IMR-90 (cell line): Measurements from ENCODE around the gene SAMM50. TPM values are rescaled to one million over a fixed set of nuclear protein-coding genes. Genes with fewer than 3 reads are reported as not detected.

ENCODE experiments used
- ATAC-seq: fragments of 200-7000 bp; cut with Tn5 transposase; 2 replicates; pipeline ENCODE4 v1.9.1; 2020; ENCODE audit warnings: low read depth, mild to moderate bottlenecking, moderate library complexity
- BruUV-seq: library from RNA; stranded (reverse); fragments of 400-500 nt; replicated peaks from 2 replicates; lab custom pipeline; 2021; lab: Mats Ljungman, UMichigan
- CTCF ChIA-PET: fragments of 300-600 bp; formaldehyde crosslinking; extraction: SDS; loops from one replicate; lab custom pipeline; 2021; ENCODE audit warnings: antibody characterized with exemption; lab: Yijun Ruan, JAX
- POLR2A ChIA-PET: fragments of 300-600 bp; sonication (Branson Sonifier 250); formaldehyde crosslinking; loops from one replicate; lab custom pipeline; 2022; ENCODE audit warnings: antibody characterized with exemption; ENCODE audit not compliant: unreplicated experiment; lab: Charles Lee
- DNase-seq: peaks from one replicate; pipeline ENCODE4 v3.0.0; 2013
- H2AFZ ChIP-seq: replicated peaks from 2 replicates; pipeline ENCODE3; 2013; ENCODE audit warnings: low read length, mild to moderate bottlenecking; ENCODE audit not compliant: poor library complexity
- H2AK5ac ChIP-seq: 2 replicates; pipeline ENCODE4 v1.6.1; 2013; ENCODE audit warnings: low read depth, low read length, inconsistent platforms
- H2AK9ac ChIP-seq: replicated peaks from 2 replicates; pipeline ENCODE3; 2013; ENCODE audit warnings: mild to moderate bottlenecking, low read depth, low read length, moderate library complexity; ENCODE audit not compliant: poor library complexity
- H2BK120ac ChIP-seq: 2 replicates; pipeline ENCODE4 v1.6.1; 2013; ENCODE audit warnings: low read depth, low read length, inconsistent platforms
- H2BK15ac ChIP-seq: 3 replicates; pipeline ENCODE4 v1.6.1; 2013; ENCODE audit warnings: low read depth, low read length, inconsistent platforms
- H2BK20ac ChIP-seq: 2 replicates; pipeline ENCODE4 v1.6.1; 2013; ENCODE audit warnings: low read depth, mild to moderate bottlenecking, inconsistent platforms, low read length, moderate library complexity
- H2BK5ac ChIP-seq: 2 replicates; pipeline ENCODE4 v1.6.1; 2013; ENCODE audit warnings: mild to moderate bottlenecking, low read depth, low read length, inconsistent platforms; ENCODE audit not compliant: poor library complexity, severe bottlenecking
- H3K14ac ChIP-seq: replicated peaks from 2 replicates; pipeline ENCODE4 v1.6.1; 2013; ENCODE audit warnings: low read depth, low read length, inconsistent platforms
- H3K18ac ChIP-seq: 2 replicates; pipeline ENCODE4 v1.6.1; 2013; ENCODE audit warnings: low read depth, low read length, control low read depth
- H3K23ac ChIP-seq: 2 replicates; pipeline ENCODE4 v1.6.1; 2013; ENCODE audit warnings: low read depth, low read length, inconsistent platforms
- H3K27ac ChIP-seq: 2 replicates; pipeline ENCODE4 v1.5.1; 2013; ENCODE audit warnings: mild to moderate bottlenecking, control low read depth, low read length; ENCODE audit not compliant: insufficient read depth
- H3K27me3 ChIP-seq: 2 replicates; pipeline ENCODE4 v1.6.1; 2013; ENCODE audit warnings: low read length; ENCODE audit not compliant: control insufficient read depth, insufficient read depth
- H3K36me3 ChIP-seq: 2 replicates; pipeline ENCODE4 v1.6.1; 2013; ENCODE audit warnings: low read length, mixed read lengths; ENCODE audit not compliant: control insufficient read depth, insufficient read depth
- H3K4ac ChIP-seq: 2 replicates; pipeline ENCODE4 v1.6.1; 2013; ENCODE audit warnings: low read depth, low read length, inconsistent platforms
- H3K4me1 ChIP-seq: 2 replicates; pipeline ENCODE4 v1.6.1; 2013; ENCODE audit warnings: low read length, mixed read lengths; ENCODE audit not compliant: control insufficient read depth, insufficient read depth
- H3K4me2 ChIP-seq: 2 replicates; pipeline ENCODE4 v1.6.1; 2013; ENCODE audit warnings: low read depth, mild to moderate bottlenecking, control low read depth, low read length, moderate library complexity
- H3K4me3 ChIP-seq: 2 replicates; pipeline ENCODE4 v1.5.1; 2013; ENCODE audit warnings: low read depth, mild to moderate bottlenecking, control low read depth, low read length, moderate library complexity; ENCODE audit not compliant: insufficient read depth
- H3K56ac ChIP-seq: 2 replicates; pipeline ENCODE4 v1.6.1; 2013; ENCODE audit warnings: low read length, inconsistent platforms; ENCODE audit not compliant: insufficient read depth; ENCODE audit errors: extremely low read depth
- H3K79me1 ChIP-seq, 2 experiments: 2 replicates each; pipeline ENCODE4 v1.6.1; 2013; ENCODE audit warnings: low read length in 2 of 2, inconsistent platforms in 1 of 2, low read depth in 1 of 2
- H3K9ac ChIP-seq: 2 replicates; pipeline ENCODE4 v1.6.1; 2013; ENCODE audit warnings: low read depth, low read length, control low read depth
- H3K9me1 ChIP-seq: 2 replicates; pipeline ENCODE4 v1.6.1; 2013; ENCODE audit warnings: low read length, inconsistent platforms; ENCODE audit not compliant: insufficient read depth
- H3K9me3 ChIP-seq: 2 replicates; pipeline ENCODE4 v1.6.1; 2013; ENCODE audit warnings: low read length; ENCODE audit not compliant: control insufficient read depth, insufficient read depth
- H4K20me1 ChIP-seq: 2 replicates; pipeline ENCODE4 v1.6.1; 2013; ENCODE audit warnings: low read length, inconsistent platforms; ENCODE audit not compliant: insufficient read depth
- H4K5ac ChIP-seq: 2 replicates; pipeline ENCODE4 v1.6.1; 2013; ENCODE audit warnings: mild to moderate bottlenecking, low read depth, low read length, control low read depth
- H4K8ac ChIP-seq, 2 experiments: 2 replicates each; pipeline ENCODE4 v1.6.1; 2013; ENCODE audit warnings: low read depth in 2 of 2, low read length in 2 of 2, control low read depth in 1 of 2, inconsistent platforms in 1 of 2
- H4K91ac ChIP-seq: 2 replicates; pipeline ENCODE4 v1.6.1; 2013; ENCODE audit warnings: low read depth, low read length, inconsistent platforms; ENCODE audit not compliant: insufficient read depth
- CEBPB ChIP-seq: IDR thresholded peaks from 2 replicates; pipeline ENCODE4 v1.6.1; 2012; ENCODE audit warnings: low read depth, low read length, improper control_type of control experiment
- CHD1 ChIP-seq: IDR thresholded peaks from 2 replicates; pipeline ENCODE4 v1.6.1; 2012; ENCODE audit warnings: low read depth, low read length, improper control_type of control experiment
- ELK1 ChIP-seq: fragments of 150-350 bp; IDR thresholded peaks from 2 replicates; pipeline ENCODE4 v1.6.1; 2016; ENCODE audit warnings: low read depth, mild to moderate bottlenecking, low read length, moderate library complexity, borderline replicate concordance
- FOS ChIP-seq: fragments of 150-350 bp; IDR thresholded peaks from 2 replicates; pipeline ENCODE4 v1.6.1; 2016; ENCODE audit warnings: low read depth, low read length
- MAZ ChIP-seq: IDR thresholded peaks from 2 replicates; pipeline ENCODE4 v1.6.1; 2012; ENCODE audit warnings: low read depth, mild to moderate bottlenecking, low read length, improper control_type of control experiment, moderate library complexity, borderline replicate concordance
- MXI1 ChIP-seq: IDR thresholded peaks from 2 replicates; pipeline ENCODE4 v1.6.1; 2012; ENCODE audit warnings: low read depth, mild to moderate bottlenecking, low read length, moderate library complexity, borderline replicate concordance
- NFE2L2 ChIP-seq: fragments of 150-350 bp; IDR thresholded peaks from 2 replicates; pipeline ENCODE4 v1.6.1; 2016; ENCODE audit warnings: low read depth, mild to moderate bottlenecking, low read length
- POLR2A ChIP-seq: IDR thresholded peaks from 2 replicates; pipeline ENCODE4 v1.6.1; 2012; ENCODE audit warnings: mild to moderate bottlenecking, low read depth, low read length
- RAD21 ChIP-seq: IDR thresholded peaks from 2 replicates; pipeline ENCODE4 v1.6.1; 2012; ENCODE audit warnings: low read length, improper control_type of control experiment
- RCOR1 ChIP-seq: IDR thresholded peaks from 2 replicates; pipeline ENCODE4 v1.6.1; 2012; ENCODE audit warnings: mild to moderate bottlenecking, low read length, improper control_type of control experiment; ENCODE audit not compliant: insufficient replicate concordance
- RFX5 ChIP-seq: IDR thresholded peaks from 2 replicates; pipeline ENCODE4 v1.8.0; 2012; ENCODE audit warnings: low read depth, mild to moderate bottlenecking, low read length, moderate library complexity
- USF2 ChIP-seq: fragments of 150-350 bp; IDR thresholded peaks from 2 replicates; pipeline ENCODE4 v1.6.1; 2017; ENCODE audit warnings: mild to moderate bottlenecking, antibody characterized with exemption, low read length, low read depth
- WGBS, 2 experiments: methylation state at CpG; one replicate each; pipeline versions ENCODE4 v1.1.5 to v1.1.7; 2013; ENCODE audit warnings: missing lambda C conversion rate in 2 of 2; ENCODE audit not compliant: insufficient read length in 1 of 2; ENCODE audit errors: extremely low coverage in 2 of 2; 5-methylcytosine and 5-hydroxymethylcytosine counted together
- dilution Hi-C: fragments of 300-500 bp; cut with HindIII; formaldehyde crosslinking; loops from one replicate; pipeline ENCODE4 v1.14.3; 2018; ENCODE audit warnings: low sequenced_read_pairs; ENCODE audit not compliant: unreplicated experiment
- in situ Hi-C: fragments of 300-500 bp; cut with MboI; formaldehyde crosslinking; loops from 3 replicates; pipeline ENCODE4 v1.14.3; 2019; ENCODE audit warnings: low sequenced_read_pairs, inconsistent platforms, mixed read lengths
- intact Hi-C: fragments of 100-400 bp; cut with micrococcal nuclease; formaldehyde crosslinking; loops from 2 replicates; pipeline ENCODE4 v1.10.0; 2022
- polyA plus RNA-seq, 3 experiments: library from polyadenylated mRNA; depleted of rRNA; stranded (reverse); fragments of >200 nt; gene quantifications; 2 replicates each; pipeline ENCODE4 v1.2.3, GENCODE V29; 2012; ENCODE audit warnings: low replicate concordance in 1 of 3
- total RNA-seq: library from RNA; depleted of rRNA; stranded (reverse); fragments of >200 nt; gene quantifications from 2 replicates; pipeline ENCODE4 v1.2.3, GENCODE V29; 2012

The SAMM50 gene
- total and polyA plus RNA-seq, 2 of the 4 experiments (the other 2 are of a cell fraction): 40.6 to 43.7 TPM

- Histone ChIP-seq H3K4me1 (no peaks in the 10 kb centered on the region), H2AFZ (no peak overlapping the region), H3K4ac (no peak overlapping the region), H3K79me1 (no peaks in the 10 kb centered on the region), H4K91ac (no peak overlapping the region), H2BK120ac (no peak overlapping the region), H2AK5ac (no peak overlapping the region), H3K56ac (no peak overlapping the region), H3K23ac (no peak overlapping the region), H2BK15ac (no peak overlapping the region), H3K27me3 (no peaks in the 10 kb centered on the region), H3K27ac (no peak overlapping the region), H2AK9ac (no peak overlapping the region), H2BK5ac (no peak overlapping the region), H3K4me2 (no peak overlapping the region), H3K18ac (no peak overlapping the region), H3K14ac (no peak overlapping the region), H3K9ac (no peak overlapping the region), H3K9me1 (no peaks in the 10 kb centered on the region), H3K9me3 (no peaks in the 10 kb centered on the region), H4K8ac (no peak overlapping the region), H4K5ac (no peak overlapping the region), H3K4me3 (no peak overlapping the region), H4K20me1 (no peaks in the 10 kb centered on the region; the same call in 1 of the 2 replicates), H3K36me3 (peaks cover 57% of the 10 kb centered on the region), H2BK20ac (no peak overlapping the region)
- no peak for TF ChIP-seq NFE2L2
- no peak for TF ChIP-seq ELK1
- no peak for TF ChIP-seq RAD21
- TF ChIP-seq FOS: no peak
- no peak for TF ChIP-seq RFX5
- TF ChIP-seq MXI1: no peak
- TF ChIP-seq POLR2A: no peak
- TF ChIP-seq MAZ: no peak
- TF ChIP-seq CHD1: no peak
- TF ChIP-seq CEBPB: no peak
- TF ChIP-seq RCOR1: no peak
- TF ChIP-seq USF2: no peak
- BruUV-seq: no TSS peak
- ATAC-seq: no peak
- ChIA-PET CTCF (interaction anchor here (1.9 kb wide), 1 partner anchor 13 kb away, joined by 6 read pairs; no protein-coding TSS in a partner anchor), POLR2A (no interaction called here)
- dilution Hi-C loops (no loop called here), intact Hi-C loops (no loop called here), in situ Hi-C loops (no loop called here)
- 60% methylated on average over 1 of the region's 7 CpGs; no CpG with 5 or more reads in 1 of the 2 experiments for whole genome bisulfite sequencing, 2 experiments
- no peak for DNase-seq
Measured at GRCh38 chr22:43980579-43980978, 25.3 kb downstream of the SAMM50 start.
